ENCODE results near the gene CBLIF. TPM values are rescaled to one million over a fixed set of nuclear protein-coding genes. Genes with fewer than 3 reads are reported as not detected.

The CBLIF gene
- total RNA-seq: not detected

GRCh38 chr11:59845399-59845798 lies at the start of gene CBLIF:
Gene CBLIF, minus strand, starts transcription at chr11:59845499. Its CDS starts 46 bp downstream, at chr11:59845453.

GRCh38 chr11:59878575-59878974 lies 33.3 kb upstream of the CBLIF start, which contains the start of gene OOSP3:
Gene OOSP3, plus strand, starts transcription at chr11:59878782. Its CDS starts 27 bp downstream, at chr11:59878809.

GRCh38 chr11:59866397-59866796 lies 21.1 kb upstream of the CBLIF start, which contains the start of gene TCN1:
Gene TCN1, minus strand, starts transcription at chr11:59866487. Its CDS starts 17 bp downstream, at chr11:59866470.

GRCh38 chr11:59810189-59810910 lies 34.9 kb downstream of the CBLIF start, which contains the start of gene MRPL16:
Gene MRPL16, minus strand, starts transcription at chr11:59810778. Its CDS starts 120 bp downstream, at chr11:59810658.

Other genes with a start within 250 kb of the CBLIF start
- 43.4 TPM for gene OSBP, start 229.7 kb downstream of the CBLIF start, total RNA-seq
- gene PATL1, start 176.5 kb downstream of the CBLIF start, total RNA-seq: 5.8 TPM
- not detected for gene OR10V1, start 131.7 kb downstream of the CBLIF start, total RNA-seq
- 18.0 TPM for gene STX3, start 90.1 kb downstream of the CBLIF start, total RNA-seq
- gene MRPL16, start 34.7 kb downstream of the CBLIF start, total RNA-seq: 21.0 TPM
- gene TCN1, start 21.0 kb upstream of the CBLIF start, total RNA-seq: not detected
- not detected for gene OOSP3, start 33.3 kb upstream of the CBLIF start, total RNA-seq
- not detected for gene OOSP1, start 92.9 kb upstream of the CBLIF start, total RNA-seq
- gene OOSP4A, start 118.5 kb upstream of the CBLIF start, total RNA-seq: not detected
- gene OOSP4B, start 171.7 kb upstream of the CBLIF start, total RNA-seq: not detected
- gene OOSP2, start 194.9 kb upstream of the CBLIF start, total RNA-seq: not detected
- 1.6 TPM for gene MS4A3, start 211.2 kb upstream of the CBLIF start, total RNA-seq
- under 0.01 TPM for gene MS4A2, start 243.2 kb upstream of the CBLIF start, total RNA-seq